ENCODE results near the gene LBX2. TPM values are rescaled to one million over a fixed set of nuclear protein-coding genes. Genes with fewer than 3 reads are reported as not detected.

The LBX2 gene
- total RNA-seq, 1 experiment from 2014 or later, result 4.0 TPM

- no peak for DNase-seq (ENCODE audit: low read depth)
These were observed 6.2 kb upstream of the LBX2 start for GRCh38 chr2:74505448-74506246.

GRCh38 chr2:74504591-74504990 is 5.2 kb upstream of the LBX2 start:
- DNase-seq (ENCODE audit: low read depth), result no peak

DNA sequence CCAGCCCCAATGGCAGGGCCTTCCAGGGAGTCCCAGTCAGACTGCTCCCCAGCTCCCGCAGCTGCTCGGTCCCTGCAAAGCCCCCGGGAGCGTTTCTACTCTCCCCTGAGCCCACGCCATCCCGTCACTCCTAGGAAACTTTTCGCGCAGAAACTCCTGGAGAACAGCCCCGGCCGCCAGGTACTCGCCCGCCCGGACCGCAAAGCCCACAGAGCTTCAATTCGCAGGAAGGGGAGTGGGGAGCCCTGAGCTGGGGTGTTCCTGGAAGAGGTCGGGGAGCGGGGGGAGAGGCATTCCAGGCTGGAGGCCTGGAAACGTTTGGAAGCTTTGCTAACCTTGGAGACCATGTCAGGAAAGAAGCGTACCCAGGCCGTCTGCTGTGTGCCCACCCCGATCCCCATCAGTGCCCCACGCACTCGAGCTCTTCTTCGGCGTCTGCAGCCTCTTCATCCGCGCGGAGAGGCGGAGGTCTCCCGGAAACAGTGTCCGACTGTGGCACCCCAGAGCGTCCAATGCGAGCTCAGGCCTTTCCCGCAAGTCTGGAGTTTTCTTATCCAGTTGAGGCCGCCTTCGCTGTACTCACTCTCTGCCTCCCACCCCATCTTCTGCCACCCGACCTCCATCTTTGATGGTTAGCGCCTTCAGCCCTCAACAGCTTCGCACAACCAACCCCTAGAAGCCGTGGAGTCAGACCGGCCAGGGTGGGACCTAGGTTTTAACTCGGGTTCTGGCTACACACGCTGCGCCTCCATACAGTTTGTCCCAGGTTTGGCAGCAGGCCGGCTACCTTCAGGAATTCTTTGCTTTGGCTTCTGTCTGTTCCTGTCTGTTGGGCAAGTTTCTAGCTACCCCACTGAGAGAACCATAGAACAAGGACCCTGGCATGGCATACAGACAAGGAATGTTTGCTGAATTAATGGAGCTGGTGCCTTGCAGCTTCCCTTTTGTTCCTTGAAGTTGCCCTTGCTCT is 4.4 kb upstream of the LBX2 start:
- DNase-seq (ENCODE audit: low read depth), result no peak

DNA sequence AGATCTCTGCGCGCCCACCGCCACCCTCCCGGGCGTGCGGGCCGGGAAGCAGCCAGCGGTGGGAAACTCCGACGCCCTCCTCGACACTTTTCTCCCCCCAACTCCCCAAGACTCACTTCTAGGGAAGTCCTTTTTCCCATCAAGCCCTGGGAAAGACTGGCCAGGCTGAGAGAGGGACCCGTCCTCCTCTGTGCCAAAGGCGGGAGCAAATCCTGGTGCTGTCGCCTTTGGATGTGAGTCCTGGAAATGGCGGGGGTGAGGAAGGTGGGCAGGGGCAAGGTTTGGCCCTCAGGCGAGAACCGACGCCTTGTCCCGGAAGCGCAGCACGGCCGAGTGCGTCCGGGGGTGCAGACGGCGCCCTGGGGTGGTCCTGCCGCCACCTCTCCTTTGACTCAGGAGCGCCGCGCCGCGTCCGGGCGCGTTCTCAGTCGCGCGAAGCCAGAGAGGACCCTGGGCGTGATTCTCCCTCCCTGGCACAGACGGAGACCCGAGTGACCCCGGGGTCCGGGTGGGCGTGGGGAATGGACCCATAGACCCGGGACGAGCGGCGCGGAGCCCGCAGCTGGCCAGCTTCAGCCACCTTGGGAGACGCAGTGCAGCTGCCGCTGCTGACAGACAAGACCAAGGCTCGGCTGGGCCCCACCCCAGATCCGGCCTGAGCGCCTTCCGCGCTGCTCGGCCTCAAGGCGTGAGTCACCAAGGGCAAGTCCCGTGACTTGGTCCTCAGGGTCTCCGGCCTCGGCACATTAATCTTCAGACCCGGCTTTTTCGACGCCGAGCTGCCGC is 3.5 kb upstream of the LBX2 start:
- peak; percentile 74 for DNase-seq (ENCODE audit: low read depth)

DNA sequence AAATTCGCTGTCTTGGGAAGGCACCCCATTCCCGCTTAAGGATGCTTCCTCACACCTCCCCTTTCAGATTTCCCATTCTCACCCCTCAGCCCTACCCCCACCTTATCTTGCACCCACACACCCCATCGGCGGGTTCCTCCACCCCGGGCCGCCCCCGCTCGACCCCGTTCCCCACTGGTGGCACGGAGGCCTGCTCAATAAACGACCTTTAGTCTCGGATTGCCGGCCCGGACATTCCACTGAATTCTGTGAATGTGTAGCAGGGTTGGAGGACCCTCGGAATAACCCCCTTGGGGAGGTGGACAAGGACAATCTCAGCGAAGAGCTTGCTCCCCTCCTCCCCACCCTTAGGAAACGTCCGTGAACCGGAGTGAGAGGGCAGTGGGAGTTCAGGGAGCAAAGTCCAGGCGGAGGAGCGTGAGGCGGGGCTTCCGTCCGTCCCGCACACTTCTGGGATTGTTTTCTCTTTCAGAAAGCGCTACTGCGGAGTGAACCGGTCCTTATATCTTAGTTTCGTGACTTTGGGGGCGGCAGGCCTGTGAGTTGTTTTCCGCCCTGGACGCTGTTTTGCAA is 2.8 kb upstream of the LBX2 start:
- no peak for DNase-seq (ENCODE audit: low read depth)

- DNase-seq (ENCODE audit: low read depth), result no peak
These were observed 2.1 kb upstream of the LBX2 start for GRCh38 chr2:74501335-74502071.

DNA sequence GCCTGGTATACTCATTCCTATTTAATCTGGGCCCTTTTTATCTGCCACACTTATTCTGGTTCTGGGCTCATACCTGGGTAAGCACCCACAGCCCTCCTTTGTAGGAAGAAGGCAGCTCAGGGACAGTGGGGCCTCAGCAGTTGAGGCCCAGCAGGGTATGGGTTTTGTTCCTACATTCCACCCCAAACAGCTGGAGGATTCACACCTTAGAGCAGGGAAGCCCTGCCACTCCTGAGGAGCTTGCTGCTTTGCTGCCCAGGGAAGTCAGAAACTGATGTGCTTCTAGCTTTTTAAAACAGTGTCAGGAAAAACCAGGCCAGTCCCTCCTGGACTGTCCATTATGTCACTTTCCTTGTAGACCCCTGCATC is 1.2 kb upstream of the LBX2 start:
- DNase-seq (ENCODE audit: low read depth), result no peak

DNA sequence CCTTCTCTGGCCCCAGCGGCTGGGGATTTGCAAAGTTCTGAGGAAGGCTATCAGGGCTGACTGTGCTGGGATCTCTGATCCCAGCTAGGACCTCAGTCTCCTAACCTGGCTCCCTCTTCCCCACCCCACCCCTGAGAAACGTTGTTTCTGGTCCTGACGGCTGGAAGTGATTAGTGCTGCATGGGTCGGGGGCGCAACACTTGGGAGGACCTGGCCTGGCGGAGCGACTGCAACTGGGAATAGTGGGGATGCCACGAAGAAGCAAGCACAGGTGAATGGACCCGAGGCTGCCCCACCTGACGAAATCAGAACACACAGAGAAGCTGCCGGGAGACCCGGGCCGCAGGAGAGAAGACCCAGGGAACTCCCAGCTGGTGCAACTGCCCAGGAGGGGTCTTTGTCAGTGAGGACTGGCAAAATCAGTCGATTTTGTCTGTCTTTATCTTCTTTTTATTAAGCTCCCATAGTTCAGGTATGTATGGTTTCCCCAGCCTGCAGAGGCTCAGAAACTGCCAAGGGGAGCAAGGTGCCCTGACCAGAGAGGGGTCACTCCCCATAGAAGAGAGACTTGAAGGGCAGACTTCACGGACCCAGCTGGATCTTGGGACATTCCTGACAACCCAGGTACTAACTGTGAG is 656 bp upstream of the LBX2 start:
- DNase-seq (ENCODE audit: low read depth), result no peak

GRCh38 chr2:74498500-74499266 is 720 bp downstream of the LBX2 start:
- DNase-seq (ENCODE audit: low read depth), result peak; percentile 24

GRCh38 chr2:74497777-74498499 is 1.5 kb downstream of the LBX2 start:
- DNase-seq (ENCODE audit: low read depth), result no peak

DNA sequence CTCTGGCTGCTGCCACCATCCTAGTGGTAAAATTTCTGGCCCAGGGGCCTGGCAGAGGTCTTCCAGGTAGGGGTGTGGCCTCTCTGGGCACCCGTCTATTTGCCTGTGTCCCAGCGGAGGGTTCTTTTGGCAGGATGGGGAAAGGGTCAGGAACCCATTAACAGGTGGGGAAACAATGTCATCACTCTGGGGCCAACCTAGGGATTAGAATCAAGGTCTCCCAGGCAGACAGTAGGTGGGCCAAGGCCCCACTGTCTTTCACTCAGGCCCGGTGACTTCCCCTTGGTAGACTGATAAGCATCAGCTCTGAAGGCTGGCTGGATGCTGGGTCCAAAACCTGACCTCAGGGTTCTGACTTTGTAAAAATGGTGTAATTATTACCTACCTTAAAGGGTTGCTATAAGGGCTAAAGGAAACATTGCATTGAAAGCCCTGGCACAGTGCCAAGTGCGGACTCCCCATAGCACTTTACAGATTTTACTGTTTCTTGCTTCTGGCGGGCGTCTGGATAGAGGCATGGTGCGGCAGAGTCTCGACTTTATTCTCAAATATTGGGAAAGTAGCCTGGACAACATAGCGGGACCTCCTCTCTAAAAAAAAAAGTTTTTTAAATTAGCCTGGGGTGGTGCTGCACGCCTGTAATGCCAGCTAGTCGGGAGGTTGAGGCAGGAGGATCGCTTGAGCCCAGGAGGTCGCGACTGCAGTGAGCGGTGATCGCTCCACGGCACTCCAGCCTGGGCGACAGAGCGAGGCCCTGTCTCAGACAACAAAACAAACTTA is 2.2 kb downstream of the LBX2 start:
- no peak for DNase-seq (ENCODE audit: low read depth)

- DNase-seq (ENCODE audit: low read depth), result no peak
These were observed 4.0 kb downstream of the LBX2 start for GRCh38 chr2:74495440-74495839.

- no peak for DNase-seq (ENCODE audit: low read depth)
These were observed 5.9 kb downstream of the LBX2 start for GRCh38 chr2:74493546-74493945.

- DNase-seq (ENCODE audit: low read depth), result no peak
These were observed 7.5 kb downstream of the LBX2 start for GRCh38 chr2:74491648-74492544.

DNA sequence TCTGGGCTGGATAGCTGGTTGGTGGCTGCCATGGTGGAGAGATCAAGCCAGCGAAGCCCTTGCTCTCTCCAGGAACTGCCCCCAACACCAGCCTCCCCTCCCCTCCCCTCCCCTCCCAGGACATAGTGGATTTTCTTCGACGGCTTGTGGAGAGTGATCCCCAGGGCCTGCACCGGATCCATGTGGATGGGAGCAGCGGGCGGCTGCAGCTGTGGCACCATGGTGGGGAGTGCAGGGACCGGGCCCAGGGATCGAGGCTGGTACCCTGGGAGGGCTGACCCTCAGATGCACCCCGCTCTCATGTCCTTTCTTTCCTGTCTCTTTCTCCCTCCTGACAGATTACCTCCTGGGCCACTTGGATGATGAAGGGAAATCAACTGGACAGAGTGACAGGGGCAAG is 9.5 kb downstream of the LBX2 start:
- no peak for DNase-seq (ENCODE audit: low read depth)

DNA sequence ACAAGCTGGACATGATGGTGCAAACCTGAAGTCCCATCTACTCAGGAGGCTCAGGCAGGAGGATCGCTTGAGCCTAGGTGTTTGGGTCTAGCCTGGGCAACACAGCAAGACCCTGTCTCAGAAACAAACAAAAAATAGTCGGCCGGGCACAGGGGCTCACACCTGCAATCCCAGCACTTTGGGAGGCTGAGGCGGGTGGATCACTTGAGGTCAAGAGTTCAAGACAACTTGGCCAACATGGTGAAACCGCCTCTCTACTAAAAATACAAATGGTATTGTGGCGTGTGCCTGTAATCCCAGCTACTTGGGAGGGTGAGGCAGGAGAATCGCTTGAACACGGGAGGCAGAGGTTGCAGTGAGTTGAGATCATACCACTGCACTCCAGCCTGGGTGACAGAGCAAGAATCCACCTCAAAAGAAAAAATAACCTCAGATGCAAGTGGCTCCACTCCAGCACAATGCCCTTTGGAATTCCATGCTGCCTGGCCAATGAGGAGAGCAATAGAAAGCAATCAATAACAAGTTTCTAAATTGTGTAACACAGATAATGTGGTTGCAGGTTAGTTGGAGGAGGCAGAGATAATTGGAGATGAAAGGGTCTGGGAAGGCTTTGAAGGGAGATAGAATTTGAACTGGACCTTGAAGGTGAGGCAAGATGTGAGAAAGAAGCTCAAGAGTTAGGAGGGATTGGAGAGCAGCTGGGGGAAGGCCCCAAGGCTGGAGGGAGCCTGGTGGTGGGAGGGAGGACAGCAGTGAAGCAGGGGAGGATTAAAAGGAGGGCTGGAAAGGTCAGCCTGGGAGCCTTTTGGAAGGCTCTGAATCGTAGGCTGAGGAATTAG is 10.5 kb downstream of the LBX2 start:
- no peak for DNase-seq (ENCODE audit: low read depth)
